ENCODE measurements around the gene PLA2G12B.

- TF ChIP-seq, protein P1, sequence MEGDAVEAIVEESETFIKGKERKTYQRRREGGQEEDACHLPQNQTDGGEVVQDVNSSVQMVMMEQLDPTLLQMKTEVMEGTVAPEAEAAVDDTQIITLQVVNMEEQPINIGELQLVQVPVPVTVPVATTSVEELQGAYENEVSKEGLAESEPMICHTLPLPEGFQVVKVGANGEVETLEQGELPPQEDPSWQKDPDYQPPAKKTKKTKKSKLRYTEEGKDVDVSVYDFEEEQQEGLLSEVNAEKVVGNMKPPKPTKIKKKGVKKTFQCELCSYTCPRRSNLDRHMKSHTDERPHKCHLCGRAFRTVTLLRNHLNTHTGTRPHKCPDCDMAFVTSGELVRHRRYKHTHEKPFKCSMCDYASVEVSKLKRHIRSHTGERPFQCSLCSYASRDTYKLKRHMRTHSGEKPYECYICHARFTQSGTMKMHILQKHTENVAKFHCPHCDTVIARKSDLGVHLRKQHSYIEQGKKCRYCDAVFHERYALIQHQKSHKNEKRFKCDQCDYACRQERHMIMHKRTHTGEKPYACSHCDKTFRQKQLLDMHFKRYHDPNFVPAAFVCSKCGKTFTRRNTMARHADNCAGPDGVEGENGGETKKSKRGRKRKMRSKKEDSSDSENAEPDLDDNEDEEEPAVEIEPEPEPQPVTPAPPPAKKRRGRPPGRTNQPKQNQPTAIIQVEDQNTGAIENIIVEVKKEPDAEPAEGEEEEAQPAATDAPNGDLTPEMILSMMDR (tag by site-specific recombination; IDR thresholded peaks at IDR 0.05) = no peak
- TF ChIP-seq ZNF341 (tag by site-specific recombination; IDR thresholded peaks at IDR 0.05; ENCODE audit: low read depth) (no peak), ZNF518A (tag by site-specific recombination; conservative IDR thresholded peaks at IDR 0.05; ENCODE audit: low read depth) (no peak), ZNF266 (tag by site-specific recombination; IDR thresholded peaks at IDR 0.05; ENCODE audit: low read depth) (no peak), ZBTB10 (tag by site-specific recombination; IDR thresholded peaks at IDR 0.05) (no peak), OVOL3 (tag by site-specific recombination; IDR thresholded peaks at IDR 0.05) (no peak), ZNF677 (tag by site-specific recombination; IDR thresholded peaks at IDR 0.05) (no peak), ZNF560 (tag by site-specific recombination; IDR thresholded peaks at IDR 0.05; ENCODE audit: borderline replicate concordance) (no peak), ZNF274 (IDR thresholded peaks at IDR 0.05; ENCODE audit: low read length) (no peak), ZNF274 (tag by site-specific recombination; IDR thresholded peaks at IDR 0.05; ENCODE audit: borderline replicate concordance) (no peak), ZFP3 (tag by site-specific recombination; IDR thresholded peaks at IDR 0.05; ENCODE audit: low read depth) (no peak)
- TF ChIP-seq, protein P2, sequence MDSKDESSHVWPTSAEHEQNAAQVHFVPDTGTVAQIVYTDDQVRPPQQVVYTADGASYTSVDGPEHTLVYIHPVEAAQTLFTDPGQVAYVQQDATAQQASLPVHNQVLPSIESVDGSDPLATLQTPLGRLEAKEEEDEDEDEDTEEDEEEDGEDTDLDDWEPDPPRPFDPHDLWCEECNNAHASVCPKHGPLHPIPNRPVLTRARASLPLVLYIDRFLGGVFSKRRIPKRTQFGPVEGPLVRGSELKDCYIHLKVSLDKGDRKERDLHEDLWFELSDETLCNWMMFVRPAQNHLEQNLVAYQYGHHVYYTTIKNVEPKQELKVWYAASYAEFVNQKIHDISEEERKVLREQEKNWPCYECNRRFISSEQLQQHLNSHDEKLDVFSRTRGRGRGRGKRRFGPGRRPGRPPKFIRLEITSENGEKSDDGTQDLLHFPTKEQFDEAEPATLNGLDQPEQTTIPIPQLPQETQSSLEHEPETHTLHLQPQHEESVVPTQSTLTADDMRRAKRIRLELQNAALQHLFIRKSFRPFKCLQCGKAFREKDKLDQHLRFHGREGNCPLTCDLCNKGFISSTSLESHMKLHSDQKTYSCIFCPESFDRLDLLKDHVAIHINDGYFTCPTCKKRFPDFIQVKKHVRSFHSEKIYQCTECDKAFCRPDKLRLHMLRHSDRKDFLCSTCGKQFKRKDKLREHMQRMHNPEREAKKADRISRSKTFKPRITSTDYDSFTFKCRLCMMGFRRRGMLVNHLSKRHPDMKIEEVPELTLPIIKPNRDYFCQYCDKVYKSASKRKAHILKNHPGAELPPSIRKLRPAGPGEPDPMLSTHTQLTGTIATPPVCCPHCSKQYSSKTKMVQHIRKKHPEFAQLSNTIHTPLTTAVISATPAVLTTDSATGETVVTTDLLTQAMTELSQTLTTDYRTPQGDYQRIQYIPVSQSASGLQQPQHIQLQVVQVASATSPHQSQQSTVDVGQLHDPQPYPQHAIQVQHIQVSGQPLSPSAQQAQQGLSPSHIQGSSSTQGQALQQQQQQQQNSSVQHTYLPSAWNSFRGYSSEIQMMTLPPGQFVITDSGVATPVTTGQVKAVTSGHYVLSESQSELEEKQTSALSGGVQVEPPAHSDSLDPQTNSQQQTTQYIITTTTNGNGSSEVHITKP (tag by site-specific recombination; IDR thresholded peaks at IDR 0.05) = no peak
- TF ChIP-seq, protein P3, sequence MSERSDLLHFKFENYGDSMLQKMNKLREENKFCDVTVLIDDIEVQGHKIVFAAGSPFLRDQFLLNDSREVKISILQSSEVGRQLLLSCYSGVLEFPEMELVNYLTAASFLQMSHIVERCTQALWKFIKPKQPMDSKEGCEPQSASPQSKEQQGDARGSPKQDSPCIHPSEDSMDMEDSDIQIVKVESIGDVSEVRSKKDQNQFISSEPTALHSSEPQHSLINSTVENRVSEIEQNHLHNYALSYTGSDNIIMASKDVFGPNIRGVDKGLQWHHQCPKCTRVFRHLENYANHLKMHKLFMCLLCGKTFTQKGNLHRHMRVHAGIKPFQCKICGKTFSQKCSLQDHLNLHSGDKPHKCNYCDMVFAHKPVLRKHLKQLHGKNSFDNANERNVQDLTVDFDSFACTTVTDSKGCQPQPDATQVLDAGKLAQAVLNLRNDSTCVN (tag by site-specific recombination; optimal IDR thresholded peaks at IDR 0.05) = no peak
Measured at GRCh38 chr10:72943498-72944234, 10.9 kb downstream of the PLA2G12B start.
